ENCODE results near the gene MYH11. TPM values are rescaled to one million over a fixed set of nuclear protein-coding genes. Genes with fewer than 3 reads are reported as not detected.
"Not testable (repeated sequence)": the region's sequence is repeated elsewhere in the genome, so short reads cannot be mapped to it uniquely, and the experiment has no call there.

MYH11 gene
- total RNA-seq, 2 experiments from 2014 or later = 0.06 TPM; not detected in 1

DNA sequence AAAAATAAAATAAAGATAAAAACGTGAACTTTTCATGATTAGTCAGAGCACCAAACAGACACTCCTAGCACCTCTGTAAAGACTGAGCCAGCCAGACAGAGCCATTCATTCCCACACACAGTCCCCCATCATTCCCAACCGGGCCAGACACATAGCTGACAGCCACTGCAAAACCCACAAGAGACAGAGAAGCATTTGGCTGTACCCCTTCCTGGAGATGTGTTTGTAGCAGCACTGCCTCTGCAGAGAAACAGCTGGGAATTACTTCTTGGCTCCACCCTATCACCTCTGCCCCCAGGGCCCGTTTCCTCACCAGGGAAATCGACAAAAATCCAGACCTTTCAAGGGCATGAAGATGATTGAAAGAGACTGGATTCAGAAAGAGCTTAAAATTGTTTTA lies 46.4 kb downstream of the MYH11 start:
- no peak for ATAC-seq
- H3K9me3 Mint-ChIP-seq (ENCODE audit: low read depth) = no peaks in the 10 kb centered on the region
- CTCF ChIA-PET = interaction anchor here (5.2 kb wide), 1 partner anchor 12 kb away, joined by 22 read pairs; no protein-coding TSS in a partner anchor
- H3K36me3 Mint-ChIP-seq = peaks cover 2% of the 10 kb centered on the region
- H3K27me3 Mint-ChIP-seq = peaks cover 31% of the 10 kb centered on the region
- no peak overlapping the region for H3K4me3 Mint-ChIP-seq
- no peak overlapping the region for H3K27ac Mint-ChIP-seq
- no peak for DNase-seq
- H3K4me1 Mint-ChIP-seq = no peaks in the 10 kb centered on the region

GRCh38 chr16:15809297-15809696 lies 47.5 kb downstream of the MYH11 start:
- H3K9me3 Mint-ChIP-seq (ENCODE audit: low read depth); H3K4me3 Mint-ChIP-seq; ATAC-seq; H3K4me1 Mint-ChIP-seq; H3K36me3 Mint-ChIP-seq; DNase-seq; H3K27ac Mint-ChIP-seq: not testable (repeated sequence)
- CTCF ChIA-PET = interaction anchor here (5.2 kb wide), 1 partner anchor 13 kb away, joined by 22 read pairs; no protein-coding TSS in a partner anchor
- peaks cover 34% of the 10 kb centered on the region for H3K27me3 Mint-ChIP-seq

DNA sequence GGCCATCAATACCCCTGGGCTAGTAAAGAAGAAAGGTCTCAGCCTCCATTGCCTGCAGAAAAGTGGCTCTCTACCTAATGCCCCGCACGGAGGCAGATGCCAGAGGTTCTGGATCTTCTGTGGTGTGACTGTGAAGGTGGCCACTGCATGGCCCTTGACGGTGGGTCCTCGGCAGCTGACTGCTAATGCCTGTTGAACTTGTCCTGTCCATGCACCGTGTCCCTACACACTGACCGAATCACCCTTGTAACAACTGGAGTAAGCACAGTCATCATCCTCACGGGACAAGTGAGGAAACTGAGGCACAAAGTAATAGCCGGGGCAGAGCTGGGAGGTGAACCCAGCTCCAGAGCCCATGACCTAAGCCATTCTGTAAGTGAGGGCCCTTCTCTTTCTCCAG lies 48.8 kb downstream of the MYH11 start:
- Mint-ChIP-seq H3K36me3 (no peaks in the 10 kb centered on the region), H3K4me3 (no peak overlapping the region), H3K9me3 (ENCODE audit: low read depth) (no peaks in the 10 kb centered on the region), H3K4me1 (no peaks in the 10 kb centered on the region), H3K27me3 (peaks cover 32% of the 10 kb centered on the region), H3K27ac (no peak overlapping the region)
- ATAC-seq (no peak), DNase-seq (no peak)
- CTCF ChIA-PET = interaction anchor here (1.4 kb wide), 1 partner anchor 13 kb away, joined by 5 read pairs; no protein-coding TSS in a partner anchor

GRCh38 chr16:15807603-15808009 lies 49.2 kb downstream of the MYH11 start:
- no peak overlapping the region for H3K27ac Mint-ChIP-seq
- peaks cover 32% of the 10 kb centered on the region for H3K27me3 Mint-ChIP-seq
- H3K36me3 Mint-ChIP-seq = no peaks in the 10 kb centered on the region
- no peak for ATAC-seq
- DNase-seq = no peak
- H3K4me3 Mint-ChIP-seq = no peak overlapping the region
- CTCF ChIA-PET = interaction anchor here (1.4 kb wide), 2 partner anchors 14 kb away, joined by 5 to 7 read pairs; no protein-coding TSS in a partner anchor
- no peaks in the 10 kb centered on the region for H3K4me1 Mint-ChIP-seq
- no peaks in the 10 kb centered on the region for H3K9me3 Mint-ChIP-seq (ENCODE audit: low read depth)

DNA sequence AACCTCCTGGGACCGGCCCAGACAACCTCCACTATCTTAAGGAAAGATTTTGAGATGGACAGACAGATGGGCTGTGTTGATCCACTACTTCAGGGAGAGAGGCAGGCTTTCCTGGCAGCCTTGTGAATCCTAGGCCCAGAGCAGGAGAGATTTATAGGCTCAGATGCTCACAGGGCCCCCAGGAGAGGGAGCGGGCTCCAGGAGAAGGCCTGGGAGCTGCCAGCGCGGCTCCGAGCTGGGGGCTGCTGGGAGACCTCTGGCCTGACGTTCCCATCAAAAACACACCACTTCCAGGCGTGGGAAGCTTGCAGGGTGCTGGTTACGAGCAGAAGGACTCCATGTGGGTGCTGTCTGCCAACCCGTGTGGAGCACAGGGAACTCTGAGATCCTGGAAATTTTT lies 53.2 kb downstream of the MYH11 start:
- no peak for DNase-seq
- H3K27me3 Mint-ChIP-seq = peaks cover 7% of the 10 kb centered on the region
- no peaks in the 10 kb centered on the region for H3K4me1 Mint-ChIP-seq
- H3K27ac Mint-ChIP-seq = no peak overlapping the region
- no peaks in the 10 kb centered on the region for H3K9me3 Mint-ChIP-seq (ENCODE audit: low read depth)
- no peak for ATAC-seq
- no peaks in the 10 kb centered on the region for H3K36me3 Mint-ChIP-seq
- H3K4me3 Mint-ChIP-seq = no peak overlapping the region
- CTCF ChIA-PET = interaction anchor here (0.6 kb wide), 1 partner anchor 374 kb away, joined by 3 read pairs; no protein-coding TSS in a partner anchor

GRCh38 chr16:15799851-15800495 lies 56.9 kb downstream of the MYH11 start:
- DNase-seq (no peak), ATAC-seq (no peak)
- H3K36me3 Mint-ChIP-seq = no peaks in the 10 kb centered on the region
- peaks cover 6% of the 10 kb centered on the region for H3K27me3 Mint-ChIP-seq
- H3K27ac Mint-ChIP-seq = no peak overlapping the region
- no peak overlapping the region for H3K4me3 Mint-ChIP-seq
- CTCF ChIA-PET = no interaction called here
- no peaks in the 10 kb centered on the region for H3K4me1 Mint-ChIP-seq
- H3K9me3 Mint-ChIP-seq (ENCODE audit: low read depth) = peaks cover 3% of the 10 kb centered on the region

DNA sequence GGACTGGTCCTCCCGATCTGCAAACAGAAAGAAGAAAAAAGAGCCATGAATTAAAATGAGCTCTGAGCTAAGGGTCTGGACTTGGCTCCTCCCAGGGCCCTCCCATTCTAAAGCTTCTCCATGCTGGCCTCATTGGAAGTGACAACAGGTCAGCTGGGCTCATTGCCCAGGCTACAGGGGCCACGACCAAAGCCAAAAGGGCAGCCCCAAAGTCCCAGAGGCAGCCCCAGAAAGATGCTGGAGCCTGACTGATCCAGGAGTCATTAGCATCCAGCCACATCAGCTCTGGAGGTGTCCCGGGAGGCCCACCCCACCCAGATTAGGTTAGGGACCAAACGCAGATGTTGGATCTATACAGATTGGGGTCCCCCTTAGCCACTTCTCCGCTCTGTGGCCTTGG lies 58.2 kb downstream of the MYH11 start:
- H3K4me3 Mint-ChIP-seq = no peak overlapping the region
- ATAC-seq = no peak
- H3K27ac Mint-ChIP-seq = no peak overlapping the region
- H3K36me3 Mint-ChIP-seq = no peaks in the 10 kb centered on the region
- H3K27me3 Mint-ChIP-seq = peaks cover 3% of the 10 kb centered on the region
- CTCF ChIA-PET = interaction anchor here (1.2 kb wide), 1 partner anchor 23 kb away, joined by 4 read pairs; no protein-coding TSS in a partner anchor
- peaks cover 3% of the 10 kb centered on the region for H3K9me3 Mint-ChIP-seq (ENCODE audit: low read depth)
- DNase-seq = no peak
- no peaks in the 10 kb centered on the region for H3K4me1 Mint-ChIP-seq

DNA sequence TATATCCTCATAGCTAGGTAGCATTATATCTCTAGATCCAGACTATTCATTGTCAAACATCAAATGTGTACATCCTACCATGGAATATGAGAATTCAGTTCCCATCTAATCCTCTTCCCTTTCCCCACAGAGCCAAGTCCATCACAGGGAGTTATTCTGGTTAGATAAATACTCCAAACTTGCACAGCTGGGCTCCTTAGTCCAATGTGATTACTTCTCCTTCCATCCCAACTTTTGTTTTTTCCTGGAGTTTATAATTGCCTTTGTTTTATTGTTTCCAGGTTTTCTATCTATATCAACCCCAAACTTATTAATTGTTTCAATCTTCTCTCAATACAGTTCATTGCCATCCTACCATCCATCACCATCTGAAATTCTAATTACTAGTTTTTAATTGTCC lies 59.9 kb downstream of the MYH11 start:
- ATAC-seq (no peak), DNase-seq (no peak)
- Mint-ChIP-seq H3K36me3 (no peaks in the 10 kb centered on the region), H3K4me3 (no peak overlapping the region), H3K9me3 (ENCODE audit: low read depth) (peaks cover 3% of the 10 kb centered on the region), H3K27me3 (peaks cover 3% of the 10 kb centered on the region), H3K4me1 (peaks cover 5% of the 10 kb centered on the region), H3K27ac (no peak overlapping the region)
- CTCF ChIA-PET = interaction anchor here (1.0 kb wide), 1 partner anchor 331 kb away, joined by 3 read pairs; no protein-coding TSS in a partner anchor

DNA sequence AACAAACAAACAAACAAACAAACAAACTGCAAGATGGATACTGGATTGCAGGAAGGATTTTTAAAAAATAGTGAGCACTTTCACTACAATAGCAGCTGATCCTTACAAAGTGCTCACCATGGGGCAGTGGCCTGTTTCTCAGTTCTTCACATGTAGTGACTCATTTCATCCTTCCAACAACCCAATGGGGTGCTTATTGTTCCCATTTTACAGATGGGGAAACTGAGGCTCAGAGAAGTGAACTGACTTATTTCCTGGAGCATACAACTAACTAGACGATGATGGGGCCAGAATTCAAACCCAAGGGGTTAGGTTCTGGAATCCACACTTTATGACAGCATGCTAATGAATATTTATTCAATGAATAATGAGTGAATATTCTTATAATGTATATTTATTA lies 61.2 kb downstream of the MYH11 start:
- H3K4me1 Mint-ChIP-seq = peaks cover 5% of the 10 kb centered on the region
- H3K36me3 Mint-ChIP-seq = no peaks in the 10 kb centered on the region
- H3K4me3 Mint-ChIP-seq = no peak overlapping the region
- H3K27me3 Mint-ChIP-seq = peaks cover 3% of the 10 kb centered on the region
- H3K9me3 Mint-ChIP-seq (ENCODE audit: low read depth) = peaks cover 3% of the 10 kb centered on the region
- H3K27ac Mint-ChIP-seq = no peak overlapping the region
- ATAC-seq (no peak), DNase-seq (no peak)
- CTCF ChIA-PET = no interaction called here

- CTCF ChIA-PET = no interaction called here
- Mint-ChIP-seq H3K27me3 (peaks cover 7% of the 10 kb centered on the region), H3K9me3 (ENCODE audit: low read depth) (peaks cover 3% of the 10 kb centered on the region), H3K4me1 (peaks cover 5% of the 10 kb centered on the region), H3K27ac (no peak overlapping the region), H3K36me3 (no peaks in the 10 kb centered on the region), H3K4me3 (no peak overlapping the region)
- DNase-seq (no peak), ATAC-seq (no peak)
Measured at GRCh38 chr16:15792563-15792971, 64.3 kb downstream of the MYH11 start.

- peaks cover 4% of the 10 kb centered on the region for H3K27me3 Mint-ChIP-seq
- H3K9me3 Mint-ChIP-seq (ENCODE audit: low read depth) = no peaks in the 10 kb centered on the region
- H3K4me3 Mint-ChIP-seq = no peak overlapping the region
- no peak for ATAC-seq
- no peak for DNase-seq
- H3K27ac Mint-ChIP-seq = no peak overlapping the region
- H3K36me3 Mint-ChIP-seq = no peaks in the 10 kb centered on the region
- CTCF ChIA-PET = interaction anchor here (0.6 kb wide), 1 partner anchor 1325 kb away, joined by 4 read pairs; no protein-coding TSS in a partner anchor
- peaks cover 5% of the 10 kb centered on the region for H3K4me1 Mint-ChIP-seq
Measured at GRCh38 chr16:15790458-15790857, 66.4 kb downstream of the MYH11 start.

DNA sequence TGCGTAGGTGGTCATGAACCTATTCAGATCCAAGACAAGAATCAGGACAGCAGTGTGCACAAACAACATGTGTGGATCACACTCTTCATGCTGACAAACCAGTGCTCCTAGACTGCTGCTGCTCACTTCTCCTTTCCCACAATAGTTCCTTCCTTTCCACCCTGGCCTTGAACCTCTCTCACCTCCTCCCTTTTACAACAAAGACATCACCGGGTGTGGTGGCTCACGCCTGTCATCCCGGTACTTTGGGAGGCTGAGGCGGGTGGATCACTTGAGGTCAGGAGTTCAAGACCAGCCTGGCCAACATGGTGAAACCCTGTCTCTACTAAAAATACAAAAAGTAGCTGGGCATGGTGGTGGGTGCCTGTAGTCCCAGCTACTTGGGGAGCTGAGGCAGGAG lies 67.0 kb downstream of the MYH11 start:
- not testable (repeated sequence) for ATAC-seq; H3K9me3 Mint-ChIP-seq (ENCODE audit: low read depth); H3K4me3 Mint-ChIP-seq; DNase-seq; H3K4me1 Mint-ChIP-seq; H3K36me3 Mint-ChIP-seq; H3K27me3 Mint-ChIP-seq; H3K27ac Mint-ChIP-seq
- CTCF ChIA-PET = interaction anchor here (0.6 kb wide), 1 partner anchor 1326 kb away, joined by 4 read pairs; no protein-coding TSS in a partner anchor

DNA sequence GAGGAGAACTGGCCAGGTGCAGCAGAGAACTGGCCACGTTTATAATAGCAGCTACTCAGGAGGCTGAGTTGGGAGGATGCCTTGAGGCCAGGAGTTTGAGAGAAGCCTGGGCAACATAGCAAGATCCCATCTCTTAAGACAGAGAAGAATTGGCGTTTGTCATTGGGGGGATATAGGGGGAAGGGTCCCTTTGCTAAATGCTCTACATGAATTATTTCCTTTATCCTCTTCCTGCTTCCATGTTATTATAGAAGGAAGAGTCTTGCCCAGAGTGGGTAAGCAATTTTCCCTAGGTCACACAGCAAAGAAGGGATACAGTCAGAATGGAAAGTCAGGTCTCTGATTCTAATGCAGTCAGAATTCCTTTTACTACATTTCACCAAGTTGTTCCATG lies 68.0 kb downstream of the MYH11 start:
- no peak for DNase-seq
- Mint-ChIP-seq H3K4me3 (no peak overlapping the region), H3K4me1 (peaks cover 5% of the 10 kb centered on the region), H3K36me3 (no peaks in the 10 kb centered on the region), H3K27me3 (peaks cover 4% of the 10 kb centered on the region), H3K9me3 (ENCODE audit: low read depth) (no peaks in the 10 kb centered on the region), H3K27ac (no peak overlapping the region)
- CTCF ChIA-PET = no interaction called here
- no peak for ATAC-seq

DNA sequence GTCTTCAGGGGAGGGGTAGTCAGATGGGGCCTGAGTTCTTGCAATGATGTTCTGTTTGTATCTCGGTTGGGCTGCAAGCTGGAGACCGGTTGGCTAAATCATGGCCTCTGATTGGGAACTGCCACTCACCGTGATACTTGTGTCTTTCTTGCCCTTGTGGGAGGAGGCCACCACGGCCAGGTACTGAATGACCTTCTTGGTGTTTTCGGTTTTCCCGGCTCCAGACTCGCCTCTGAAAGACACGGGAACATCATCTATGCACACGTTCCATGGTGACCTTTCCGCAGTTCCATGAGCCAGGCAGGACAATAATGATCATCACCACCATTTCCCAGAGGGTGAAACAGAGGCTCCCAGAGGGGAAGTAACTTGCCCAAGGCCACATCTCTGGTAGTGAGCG lies 70.3 kb downstream of the MYH11 start:
- Mint-ChIP-seq H3K27ac (no peak overlapping the region), H3K27me3 (peaks cover 4% of the 10 kb centered on the region), H3K36me3 (no peaks in the 10 kb centered on the region), H3K4me1 (no peaks in the 10 kb centered on the region), H3K9me3 (ENCODE audit: low read depth) (no peaks in the 10 kb centered on the region), H3K4me3 (no peak overlapping the region)
- no peak for ATAC-seq
- CTCF ChIA-PET = interaction anchor here (1.0 kb wide), 1 partner anchor 9 kb away, joined by 5 read pairs; no protein-coding TSS in a partner anchor
- DNase-seq = no peak

Measured in activated CD8-positive, alpha-beta memory T cell treated with anti-CD3 and anti-CD28 coated beads, Interleukin-2, amount 10 ng/mL, durations not matched to agents 7 days and 5 days (primary cell).